GM21723 (cell line): Measurements from ENCODE around the gene ATP2C1.
"Not testable (repeated sequence)": the region's sequence is repeated elsewhere in the genome, so short reads cannot be mapped to it uniquely, and the experiment has no call there.

Source experiments
- ATAC-seq: cut with Tn5 transposase; IDR thresholded peaks from one replicate; pipeline ENCODE4 v1.9.1; 2021; ENCODE audit warnings: mild to moderate bottlenecking, moderate library complexity; ENCODE audit not compliant: unreplicated experiment

ATP2C1 gene, protein sequence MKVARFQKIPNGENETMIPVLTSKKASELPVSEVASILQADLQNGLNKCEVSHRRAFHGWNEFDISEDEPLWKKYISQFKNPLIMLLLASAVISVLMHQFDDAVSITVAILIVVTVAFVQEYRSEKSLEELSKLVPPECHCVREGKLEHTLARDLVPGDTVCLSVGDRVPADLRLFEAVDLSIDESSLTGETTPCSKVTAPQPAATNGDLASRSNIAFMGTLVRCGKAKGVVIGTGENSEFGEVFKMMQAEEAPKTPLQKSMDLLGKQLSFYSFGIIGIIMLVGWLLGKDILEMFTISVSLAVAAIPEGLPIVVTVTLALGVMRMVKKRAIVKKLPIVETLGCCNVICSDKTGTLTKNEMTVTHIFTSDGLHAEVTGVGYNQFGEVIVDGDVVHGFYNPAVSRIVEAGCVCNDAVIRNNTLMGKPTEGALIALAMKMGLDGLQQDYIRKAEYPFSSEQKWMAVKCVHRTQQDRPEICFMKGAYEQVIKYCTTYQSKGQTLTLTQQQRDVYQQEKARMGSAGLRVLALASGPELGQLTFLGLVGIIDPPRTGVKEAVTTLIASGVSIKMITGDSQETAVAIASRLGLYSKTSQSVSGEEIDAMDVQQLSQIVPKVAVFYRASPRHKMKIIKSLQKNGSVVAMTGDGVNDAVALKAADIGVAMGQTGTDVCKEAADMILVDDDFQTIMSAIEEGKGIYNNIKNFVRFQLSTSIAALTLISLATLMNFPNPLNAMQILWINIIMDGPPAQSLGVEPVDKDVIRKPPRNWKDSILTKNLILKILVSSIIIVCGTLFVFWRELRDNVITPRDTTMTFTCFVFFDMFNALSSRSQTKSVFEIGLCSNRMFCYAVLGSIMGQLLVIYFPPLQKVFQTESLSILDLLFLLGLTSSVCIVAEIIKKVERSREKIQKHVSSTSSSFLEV

DNA sequence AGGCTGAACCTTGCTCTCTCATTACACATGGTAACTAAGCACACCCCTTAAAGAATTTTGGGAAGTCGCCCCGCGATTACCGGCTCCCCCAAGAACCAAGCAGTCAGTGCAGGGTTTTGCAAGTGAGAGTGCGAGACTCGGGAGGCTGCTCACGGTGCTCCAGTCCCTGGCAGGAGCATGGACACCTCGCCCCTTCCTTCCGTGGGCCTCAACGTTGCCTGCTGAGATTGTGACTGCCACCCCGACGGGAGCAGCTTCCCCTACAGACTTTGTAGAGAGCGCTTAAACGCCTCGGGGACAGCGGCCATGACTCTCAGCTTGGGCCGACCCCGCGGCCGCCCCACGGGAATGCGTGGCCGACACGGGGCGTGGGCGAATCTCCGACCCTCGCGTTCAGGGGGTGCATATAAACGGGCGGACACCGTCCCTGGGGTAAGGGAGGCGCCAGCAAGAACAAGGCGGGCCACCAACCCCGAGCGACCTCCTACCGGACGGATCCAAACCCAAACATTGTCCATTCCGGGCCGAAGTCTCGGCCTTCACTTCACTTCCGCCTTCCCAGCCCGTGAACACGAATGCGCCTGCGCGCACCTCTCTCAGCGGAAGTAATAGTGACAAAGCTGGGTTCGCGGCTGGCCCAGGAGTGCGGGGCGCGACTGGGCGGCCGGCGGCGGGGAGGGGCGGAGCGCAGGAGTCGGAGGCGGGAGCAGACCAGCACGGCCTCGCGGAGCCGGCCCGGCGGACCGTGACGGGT is at the start of gene ATP2C1:
Gene ATP2C1 (plus strand): TSS at position 709 of the 754 bp plus-strand sequence. CDS start 686 bp downstream, outside the sequence.
- peak; percentile 89 for ATAC-seq

- no peak for ATAC-seq
Measured at GRCh38 chr3:130844462-130844861, 49.4 kb upstream of the ATP2C1 start.

- ATAC-seq, result no peak
Measured at GRCh38 chr3:130846181-130846580, 47.7 kb upstream of the ATP2C1 start.

GRCh38 chr3:130849091-130849552 is 44.8 kb upstream of the ATP2C1 start:
- no peak for ATAC-seq

DNA sequence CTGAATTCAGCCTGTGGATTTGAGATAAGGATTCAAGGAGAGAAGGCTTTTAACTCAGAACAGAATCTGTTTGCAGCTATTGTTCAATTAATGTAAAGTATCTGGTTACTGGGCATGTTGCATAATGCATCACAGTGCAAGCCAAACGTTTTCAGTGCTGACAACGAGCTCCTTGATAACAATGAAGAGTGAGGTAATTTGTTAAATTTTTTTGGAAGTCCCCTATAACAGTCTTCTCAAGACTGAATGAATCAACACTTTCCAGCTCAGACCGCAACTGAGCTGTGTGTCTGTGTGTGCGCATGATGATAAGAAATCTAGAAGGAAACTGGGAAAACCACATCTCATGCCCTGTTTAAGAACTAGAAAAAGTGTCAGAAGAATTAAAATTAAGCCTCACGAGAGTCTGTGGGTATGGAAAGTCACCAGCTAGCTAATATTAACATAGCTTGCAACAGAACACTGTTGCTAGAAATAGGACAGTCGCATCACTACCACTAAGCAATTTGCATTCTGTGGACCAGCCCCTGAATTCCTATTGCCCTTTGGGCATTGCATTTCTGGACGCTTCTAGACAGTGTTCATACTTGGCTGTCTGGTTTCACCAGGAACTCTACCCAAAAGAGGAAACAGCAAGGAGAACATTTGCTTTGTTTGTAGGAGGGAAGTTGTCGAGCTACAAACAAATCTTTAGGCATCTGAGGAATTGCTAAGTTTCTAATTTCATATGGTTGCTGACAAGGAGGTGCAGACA is 43.7 kb upstream of the ATP2C1 start:
- ATAC-seq, result peak; percentile 74

DNA sequence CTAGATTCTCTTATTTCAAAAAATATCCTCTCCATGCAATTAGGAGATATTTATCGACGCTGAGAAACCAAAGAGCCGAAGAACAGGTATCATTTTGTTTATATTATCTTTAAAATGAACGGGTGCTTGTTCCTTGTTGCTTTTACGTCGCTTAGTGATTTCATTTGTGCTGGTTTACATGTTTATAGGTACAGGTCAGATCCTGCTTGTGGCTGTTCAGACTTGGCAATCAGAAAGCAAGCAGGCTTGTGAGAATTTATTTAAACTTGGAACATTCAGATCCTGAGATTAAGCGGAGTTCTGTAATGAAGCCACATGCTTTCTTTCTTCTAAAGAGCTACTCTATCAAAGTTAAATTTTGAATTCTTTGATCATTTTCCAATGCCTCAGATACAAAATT is 43.0 kb upstream of the ATP2C1 start:
- no peak for ATAC-seq

- no peak for ATAC-seq
Measured at GRCh38 chr3:130851277-130851676, 42.6 kb upstream of the ATP2C1 start.

- no peak for ATAC-seq
Measured at GRCh38 chr3:130853581-130853980, 40.3 kb upstream of the ATP2C1 start.

DNA sequence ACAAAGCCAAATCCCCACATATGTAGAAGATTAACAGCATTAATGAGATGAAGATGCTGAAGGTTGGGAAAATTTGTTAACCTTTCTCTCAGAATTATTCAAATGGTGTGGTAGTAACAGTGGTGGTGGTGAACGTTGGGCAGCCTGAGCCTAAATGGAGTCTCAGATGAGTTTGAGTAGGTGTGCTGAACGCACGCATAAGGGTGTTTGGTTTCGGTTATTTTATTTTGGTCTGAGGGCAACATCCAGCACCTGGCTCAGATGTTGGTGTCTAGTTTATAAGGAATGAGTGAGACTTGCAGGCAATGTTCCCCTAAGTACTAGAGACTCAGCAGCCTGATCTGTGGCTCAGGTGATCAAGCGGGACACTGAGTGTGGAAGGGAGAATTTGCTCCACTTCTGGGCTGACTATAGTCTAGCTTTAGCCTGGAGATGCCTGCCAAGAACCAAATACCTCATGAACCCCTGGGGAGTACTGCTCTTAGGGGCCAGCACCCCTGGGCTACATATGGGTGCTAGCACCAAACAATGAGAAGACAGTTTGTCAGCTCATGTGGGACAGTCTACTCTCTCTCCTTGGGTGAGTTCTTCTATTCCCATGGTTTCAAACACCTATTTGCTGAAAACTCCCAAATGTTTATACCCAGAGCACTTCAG is 39.5 kb upstream of the ATP2C1 start:
- ATAC-seq, result peak; percentile 39

- ATAC-seq, result peak; percentile 38
Measured at GRCh38 chr3:130857336-130858026, 36.4 kb upstream of the ATP2C1 start.

GRCh38 chr3:130862130-130862529 is 31.8 kb upstream of the ATP2C1 start:
- not testable (repeated sequence) for ATAC-seq

- no peak for ATAC-seq
Measured at GRCh38 chr3:130865489-130865888, 28.4 kb upstream of the ATP2C1 start.

- no peak for ATAC-seq
Measured at GRCh38 chr3:130866327-130866726, 27.6 kb upstream of the ATP2C1 start.

DNA sequence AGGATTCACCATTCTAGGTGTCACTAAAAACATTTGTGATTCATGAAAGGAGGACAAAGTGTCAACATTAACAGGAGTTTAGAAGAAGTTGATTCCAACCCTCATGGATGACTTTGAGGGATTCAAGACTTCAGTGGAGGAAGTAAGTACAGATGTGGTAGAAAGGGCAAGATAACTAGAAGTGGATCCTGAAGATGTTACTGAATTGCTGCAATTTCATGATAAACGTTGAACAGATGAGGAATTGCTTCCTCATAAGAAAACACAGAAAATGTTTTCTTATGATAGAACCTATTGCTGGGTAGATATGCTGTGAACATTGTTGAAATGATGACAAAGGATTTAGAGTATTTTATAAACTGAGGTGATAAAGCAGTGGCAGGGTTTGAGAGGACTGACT is 23.5 kb upstream of the ATP2C1 start:
- ATAC-seq, result no peak

DNA sequence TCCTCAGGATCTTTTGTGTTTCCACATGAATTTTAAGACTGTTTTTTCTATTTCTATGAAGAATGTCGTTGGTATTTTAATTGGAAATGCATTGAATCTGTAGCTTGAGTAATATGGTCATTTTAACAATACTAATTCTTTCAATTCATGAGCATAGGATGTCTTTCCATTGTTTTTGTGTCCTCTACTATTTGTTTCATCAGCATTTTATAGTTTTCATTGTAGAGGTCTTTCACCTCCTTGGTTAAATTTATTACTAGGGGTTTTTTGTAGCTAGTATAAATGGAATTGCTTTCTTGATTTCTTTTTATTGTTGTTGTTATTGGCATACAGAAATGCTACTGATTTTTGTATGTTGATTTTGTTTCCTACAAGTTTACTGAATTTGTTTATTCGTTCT is 17.3 kb upstream of the ATP2C1 start:
- ATAC-seq, result no peak

- no peak for ATAC-seq
Measured at GRCh38 chr3:130878464-130878863, 15.4 kb upstream of the ATP2C1 start.

DNA sequence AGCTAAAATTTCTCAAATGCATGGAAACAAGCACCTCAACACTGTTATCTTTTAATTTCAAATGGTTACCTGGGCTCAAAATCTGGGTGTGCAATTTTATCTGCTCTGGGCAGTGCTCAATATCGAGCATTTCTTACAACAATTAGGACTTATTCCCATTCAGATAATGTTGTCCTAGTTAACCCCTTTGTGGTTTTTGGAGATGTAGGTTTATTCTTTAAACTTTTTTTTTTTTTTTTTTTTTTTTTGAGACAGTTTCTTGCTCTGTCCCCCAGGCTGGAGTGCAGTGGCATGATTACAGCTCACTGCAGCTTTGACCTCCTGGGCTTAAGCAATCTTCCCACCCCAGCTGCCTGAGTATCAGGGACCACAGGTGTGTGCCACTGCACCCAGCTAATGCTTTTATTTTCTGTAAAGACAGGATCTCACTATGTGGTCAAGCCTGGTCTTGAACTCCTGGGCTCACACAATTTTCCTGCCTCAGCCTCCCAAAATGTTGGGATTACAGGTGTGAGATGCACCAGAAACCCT is 4.4 kb upstream of the ATP2C1 start:
- ATAC-seq, result no peak

DNA sequence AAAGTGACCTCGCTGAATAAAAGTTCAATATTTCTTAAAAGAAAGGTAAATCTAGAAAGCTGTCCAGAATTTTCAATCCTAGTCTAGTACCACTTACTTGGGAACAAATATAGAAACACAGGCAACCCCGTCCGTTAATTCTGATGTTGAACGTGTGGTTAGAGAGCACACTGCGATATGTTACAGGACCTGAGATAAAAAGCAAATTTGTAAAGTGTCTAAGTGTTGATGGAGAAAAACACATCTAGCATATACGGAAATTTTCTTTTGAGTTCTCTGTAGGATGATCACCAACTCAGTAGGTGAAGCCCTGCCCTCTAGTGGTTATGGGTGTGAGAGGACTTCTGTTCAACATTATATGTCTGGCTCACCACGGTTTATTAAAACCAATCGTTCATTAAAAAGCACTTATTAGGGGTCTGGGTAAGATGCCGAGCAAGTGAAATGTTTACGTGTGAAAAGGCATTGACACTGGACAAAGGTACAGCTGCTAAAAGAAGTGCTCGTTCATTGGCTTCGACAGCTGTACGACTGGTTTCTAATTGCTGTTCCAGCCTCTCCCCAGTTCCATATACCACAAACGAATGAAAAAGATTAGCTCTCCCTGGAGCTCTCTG is 1.0 kb upstream of the ATP2C1 start:
- ATAC-seq, result peak; percentile 52
